Measurements from ENCODE around the gene GPX1. TPM values are rescaled to one million over a fixed set of nuclear protein-coding genes. Genes with fewer than 3 reads are reported as not detected.
"Not testable (repeated sequence)": the region's sequence is repeated elsewhere in the genome, so short reads cannot be mapped to it uniquely, and the experiment has no call there.

The GPX1 gene
- total RNA-seq, 1 experiment from 2014 or later: 143 TPM

GRCh38 chr3:49352890-49353421 is 5.2 kb downstream of the GPX1 start:
- CTCF ChIA-PET: no interaction called here
- H3K27ac Mint-ChIP-seq (ENCODE audit: unreplicated experiment): no peak overlapping the region
- intact Hi-C loops (cut with micrococcal nuclease; ENCODE audit: unreplicated experiment): loop anchor here (5.0 kb wide), 1 partner anchor 59 kb away; the partner anchor contains the start of genes RHOA and TCTA
- peaks cover 31% of the 10 kb centered on the region for H3K36me3 Mint-ChIP-seq (ENCODE audit: insufficient read depth, unreplicated experiment)
- peaks cover 29% of the 10 kb centered on the region for H3K4me1 Mint-ChIP-seq (ENCODE audit: low read depth, unreplicated experiment)
- DNase-seq: no peak
- no peak overlapping the region for H3K4me3 Mint-ChIP-seq (ENCODE audit: low read depth, unreplicated experiment)
- H3K9me3 Mint-ChIP-seq (ENCODE audit: low read depth, unreplicated experiment): no peaks in the 10 kb centered on the region
- BruUV-seq (replicated peaks): no TSS peak
- TF ChIP-seq, protein P1, sequence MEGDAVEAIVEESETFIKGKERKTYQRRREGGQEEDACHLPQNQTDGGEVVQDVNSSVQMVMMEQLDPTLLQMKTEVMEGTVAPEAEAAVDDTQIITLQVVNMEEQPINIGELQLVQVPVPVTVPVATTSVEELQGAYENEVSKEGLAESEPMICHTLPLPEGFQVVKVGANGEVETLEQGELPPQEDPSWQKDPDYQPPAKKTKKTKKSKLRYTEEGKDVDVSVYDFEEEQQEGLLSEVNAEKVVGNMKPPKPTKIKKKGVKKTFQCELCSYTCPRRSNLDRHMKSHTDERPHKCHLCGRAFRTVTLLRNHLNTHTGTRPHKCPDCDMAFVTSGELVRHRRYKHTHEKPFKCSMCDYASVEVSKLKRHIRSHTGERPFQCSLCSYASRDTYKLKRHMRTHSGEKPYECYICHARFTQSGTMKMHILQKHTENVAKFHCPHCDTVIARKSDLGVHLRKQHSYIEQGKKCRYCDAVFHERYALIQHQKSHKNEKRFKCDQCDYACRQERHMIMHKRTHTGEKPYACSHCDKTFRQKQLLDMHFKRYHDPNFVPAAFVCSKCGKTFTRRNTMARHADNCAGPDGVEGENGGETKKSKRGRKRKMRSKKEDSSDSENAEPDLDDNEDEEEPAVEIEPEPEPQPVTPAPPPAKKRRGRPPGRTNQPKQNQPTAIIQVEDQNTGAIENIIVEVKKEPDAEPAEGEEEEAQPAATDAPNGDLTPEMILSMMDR (IDR thresholded peaks at IDR 0.05; ENCODE audit: unreplicated experiment): no peak
- no peaks in the 10 kb centered on the region for H3K27me3 Mint-ChIP-seq (ENCODE audit: unreplicated experiment)

DNA sequence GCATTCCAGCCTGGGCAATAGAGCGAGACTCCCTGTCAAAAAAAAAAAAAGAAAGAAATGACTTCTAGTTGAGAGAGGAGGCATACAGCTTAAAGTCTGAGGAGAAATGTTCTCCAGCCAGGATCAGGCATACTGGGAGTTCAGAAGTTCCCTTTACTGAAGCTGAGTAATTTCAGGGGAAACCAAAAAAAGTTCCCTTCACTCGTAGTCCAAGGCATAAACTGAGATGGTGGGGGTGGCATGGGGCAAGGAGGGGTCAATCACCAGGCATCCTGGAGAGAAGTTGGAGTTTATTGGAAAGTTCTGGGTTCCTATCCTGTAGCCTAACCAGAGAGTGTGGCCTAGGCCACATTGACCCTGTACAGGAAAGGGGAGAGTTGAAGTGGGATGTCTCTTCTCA is 5.9 kb downstream of the GPX1 start:
- H3K4me3 Mint-ChIP-seq (ENCODE audit: low read depth, unreplicated experiment): no peak overlapping the region
- no peak for DNase-seq
- CTCF ChIA-PET: interaction anchor here (1.5 kb wide), 2 partner anchors 12 to 60 kb away, joined by 3 to 7 read pairs; partner anchors contain the start of genes RHOA, TCTA and USP4

GRCh38 chr3:49351521-49352011 is 6.6 kb downstream of the GPX1 start:
- no peak overlapping the region for H3K4me3 Mint-ChIP-seq (ENCODE audit: low read depth, unreplicated experiment)
- peak overlapping the region; percentile 40 for H3K27ac Mint-ChIP-seq (ENCODE audit: unreplicated experiment)
- H3K36me3 Mint-ChIP-seq (ENCODE audit: insufficient read depth, unreplicated experiment): peaks cover 18% of the 10 kb centered on the region
- no TSS peak for BruUV-seq (replicated peaks)
- CTCF ChIA-PET: interaction anchor here (0.6 to 1.5 kb wide), 5 partner anchors 8 to 60 kb away, joined by 3 to 7 read pairs (median 3); partner anchors contain the start of genes RHOA, TCTA and USP4
- DNase-seq: peak; percentile 30
- intact Hi-C loops (cut with micrococcal nuclease; ENCODE audit: unreplicated experiment): loop anchor here (5.0 kb wide), 1 partner anchor 61 kb away; the partner anchor contains the start of genes RHOA and TCTA
- H3K27me3 Mint-ChIP-seq (ENCODE audit: unreplicated experiment): no peaks in the 10 kb centered on the region
- TF ChIP-seq, protein P1 (IDR thresholded peaks at IDR 0.05; ENCODE audit: unreplicated experiment): no peak
- H3K4me1 Mint-ChIP-seq (ENCODE audit: low read depth, unreplicated experiment): peaks cover 33% of the 10 kb centered on the region
- no peaks in the 10 kb centered on the region for H3K9me3 Mint-ChIP-seq (ENCODE audit: low read depth, unreplicated experiment)

More for the DNA sequence above, 5.9 kb downstream of the GPX1 start:
- H3K36me3 Mint-ChIP-seq (ENCODE audit: insufficient read depth, unreplicated experiment): peaks cover 25% of the 10 kb centered on the region
- H3K9me3 Mint-ChIP-seq (ENCODE audit: low read depth, unreplicated experiment): no peaks in the 10 kb centered on the region
- TF ChIP-seq, protein P1 (IDR thresholded peaks at IDR 0.05; ENCODE audit: unreplicated experiment): no peak
- intact Hi-C loops (cut with micrococcal nuclease; ENCODE audit: unreplicated experiment): loop anchor here (5.0 kb wide), 1 partner anchor 60 kb away; the partner anchor contains the start of genes RHOA and TCTA
- no TSS peak for BruUV-seq (replicated peaks)
- H3K27me3 Mint-ChIP-seq (ENCODE audit: unreplicated experiment): no peaks in the 10 kb centered on the region
- H3K4me1 Mint-ChIP-seq (ENCODE audit: low read depth, unreplicated experiment): peaks cover 29% of the 10 kb centered on the region
- no peak overlapping the region for H3K27ac Mint-ChIP-seq (ENCODE audit: unreplicated experiment)

- H3K4me1 Mint-ChIP-seq (ENCODE audit: low read depth, unreplicated experiment): peaks cover 29% of the 10 kb centered on the region
- H3K27me3 Mint-ChIP-seq (ENCODE audit: unreplicated experiment): no peaks in the 10 kb centered on the region
- intact Hi-C loops (cut with micrococcal nuclease; ENCODE audit: unreplicated experiment): loop anchor here (5.0 kb wide), 1 partner anchor 63 kb away; the partner anchor contains the start of genes RHOA and TCTA
- H3K9me3 Mint-ChIP-seq (ENCODE audit: low read depth, unreplicated experiment): no peaks in the 10 kb centered on the region
- peaks cover 12% of the 10 kb centered on the region for H3K36me3 Mint-ChIP-seq (ENCODE audit: insufficient read depth, unreplicated experiment)
- no peak for DNase-seq
- BruUV-seq (replicated peaks): no TSS peak
- H3K4me3 Mint-ChIP-seq (ENCODE audit: low read depth, unreplicated experiment): no peak overlapping the region
- TF ChIP-seq, protein P1 (IDR thresholded peaks at IDR 0.05; ENCODE audit: unreplicated experiment): no peak
- CTCF ChIA-PET: interaction anchor here (0.9 kb wide), 1 partner anchor 9 kb away, joined by 3 read pairs; no protein-coding TSS in a partner anchor
- no peak overlapping the region for H3K27ac Mint-ChIP-seq (ENCODE audit: unreplicated experiment)
These were observed 8.6 kb downstream of the GPX1 start for GRCh38 chr3:49349348-49350114.

DNA sequence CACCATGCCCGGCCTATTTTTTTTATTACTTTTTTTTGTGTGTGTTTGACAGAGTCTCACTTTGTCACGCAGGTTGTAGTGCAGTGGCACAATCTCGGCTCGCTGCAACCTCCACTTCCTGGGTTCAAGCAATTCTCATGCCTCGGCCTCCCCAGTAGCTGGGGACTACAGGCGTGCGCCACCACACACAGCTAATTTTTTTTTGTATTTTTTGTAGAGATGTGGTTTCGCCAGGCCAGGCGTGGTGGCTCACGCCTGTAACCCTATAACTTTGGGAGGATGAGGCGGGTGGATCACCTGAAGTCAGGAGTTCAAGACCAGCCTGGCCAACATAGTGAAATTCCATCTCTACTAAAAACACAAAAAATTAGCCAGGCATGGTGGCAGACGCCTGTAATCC is 9.8 kb downstream of the GPX1 start:
- CTCF ChIA-PET; DNase-seq; H3K9me3 Mint-ChIP-seq (ENCODE audit: low read depth, unreplicated experiment); H3K27ac Mint-ChIP-seq (ENCODE audit: unreplicated experiment); H3K27me3 Mint-ChIP-seq (ENCODE audit: unreplicated experiment); H3K36me3 Mint-ChIP-seq (ENCODE audit: insufficient read depth, unreplicated experiment); H3K4me3 Mint-ChIP-seq (ENCODE audit: low read depth, unreplicated experiment); intact Hi-C loops (cut with micrococcal nuclease; ENCODE audit: unreplicated experiment); BruUV-seq (replicated peaks): not testable (repeated sequence)
- H3K4me1 Mint-ChIP-seq (ENCODE audit: low read depth, unreplicated experiment): peaks cover 28% of the 10 kb centered on the region

Measured in Calu3 (cell line).